Fibroblast of villous mesenchyme (primary cell): ENCODE measurements around the gene SPATA13. TPM values are rescaled to one million over a fixed set of nuclear protein-coding genes. Genes with fewer than 3 reads are reported as not detected.

Experiments
- DNase-seq: peaks from one replicate; pipeline ENCODE4 v3.0.0-alpha.2; 2010; ENCODE audit warnings: low read depth
- H3K4me3 ChIP-seq: 2 replicates; pipeline ENCODE4 v1.5.1; 2011; ENCODE audit warnings: low read depth, mild to moderate bottlenecking, low read length
- CTCF ChIP-seq: IDR thresholded peaks from 2 replicates; pipeline ENCODE4 v1.5.1; 2012; ENCODE audit warnings: low read depth, mild to moderate bottlenecking, low read length; ENCODE audit not compliant: insufficient read depth
- total RNA-seq: library from RNA; depleted of rRNA; stranded (reverse); fragments of >200 nt; gene quantifications from 2 replicates; pipeline ENCODE4 v1.2.3, GENCODE V29; 2012

Gene SPATA13
- total RNA-seq, 1 donor = 19.9 TPM

- DNase-seq = peak; percentile 59
- H3K4me3 ChIP-seq = no peak overlapping the region
- TF ChIP-seq CTCF = no peak
Observed at GRCh38 chr13:24165746-24166145, 5.2 kb downstream of the SPATA13 start.

GRCh38 chr13:24166561-24166960, 6.0 kb downstream of the SPATA13 start:
- TF ChIP-seq CTCF = no peak
- peak; percentile 25 for DNase-seq
- no peak overlapping the region for H3K4me3 ChIP-seq

- DNase-seq = peak; percentile 42
- TF ChIP-seq CTCF = no peak
- no peak overlapping the region for H3K4me3 ChIP-seq
Observed at GRCh38 chr13:24167666-24168391, 7.3 kb downstream of the SPATA13 start.

- DNase-seq = no peak
- H3K4me3 ChIP-seq = no peak overlapping the region
- TF ChIP-seq CTCF = no peak
Observed at GRCh38 chr13:24168392-24168750, 7.9 kb downstream of the SPATA13 start.

GRCh38 chr13:24168979-24169378, 8.5 kb downstream of the SPATA13 start:
- DNase-seq = no peak
- TF ChIP-seq CTCF = no peak
- H3K4me3 ChIP-seq = no peak overlapping the region

- H3K4me3 ChIP-seq = no peak overlapping the region
- no peak for TF ChIP-seq CTCF
Observed at GRCh38 chr13:24172071-24172470, 11.6 kb downstream of the SPATA13 start.

GRCh38 chr13:24173795-24174194, 13.3 kb downstream of the SPATA13 start:
- no peak overlapping the region for H3K4me3 ChIP-seq
- DNase-seq = no peak
- no peak for TF ChIP-seq CTCF

More at GRCh38 chr13:24172071-24172470, 11.6 kb downstream of the SPATA13 start:
- DNase-seq = no peak
